Testis (tissue), 2 donors: ENCODE results near the gene ST7.

ENCODE experiments used
- POLR2A ChIP-seq: fragments of 450-650 bp; IDR thresholded peaks from one replicate; pipeline ENCODE4 v1.6.1; 2017; ENCODE audit warnings: antibody characterized with exemption, mild to moderate bottlenecking, moderate library complexity
- TF ChIP-seq, protein P1 (sequence below), 3 experiments: fragments of 450-650 bp in 2 of 3; fragments of 200-600 bp in 1 of 3; sonication (generic) in 1 of 3; IDR thresholded peaks; one replicate each; pipeline ENCODE4 v1.5.1; 2016 to 2019; ENCODE audit warnings: antibody characterized with exemption in 3 of 3, mild to moderate bottlenecking in 2 of 3, moderate library complexity in 1 of 3

DNA sequence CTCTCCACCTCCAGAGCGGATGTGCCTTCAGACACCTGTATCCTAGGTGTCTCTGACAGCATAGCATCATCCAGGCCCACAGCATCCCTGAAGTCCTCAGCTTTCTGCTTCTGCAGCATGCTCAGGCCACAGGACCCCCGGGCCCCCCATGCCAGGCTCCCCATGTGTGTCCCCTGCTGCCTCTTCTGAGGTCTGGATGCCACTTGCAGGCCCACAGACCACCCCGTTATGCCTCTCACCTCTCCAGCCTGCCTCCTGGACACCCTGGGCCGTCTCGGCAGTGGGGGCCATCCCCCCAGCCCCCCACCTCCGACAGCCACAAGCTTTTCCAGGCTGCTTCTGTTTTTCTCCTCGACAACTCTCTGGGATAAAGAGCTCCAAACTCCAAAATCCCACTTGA is 285.2 kb downstream of the ST7 start:
- TF ChIP-seq, protein P1, sequence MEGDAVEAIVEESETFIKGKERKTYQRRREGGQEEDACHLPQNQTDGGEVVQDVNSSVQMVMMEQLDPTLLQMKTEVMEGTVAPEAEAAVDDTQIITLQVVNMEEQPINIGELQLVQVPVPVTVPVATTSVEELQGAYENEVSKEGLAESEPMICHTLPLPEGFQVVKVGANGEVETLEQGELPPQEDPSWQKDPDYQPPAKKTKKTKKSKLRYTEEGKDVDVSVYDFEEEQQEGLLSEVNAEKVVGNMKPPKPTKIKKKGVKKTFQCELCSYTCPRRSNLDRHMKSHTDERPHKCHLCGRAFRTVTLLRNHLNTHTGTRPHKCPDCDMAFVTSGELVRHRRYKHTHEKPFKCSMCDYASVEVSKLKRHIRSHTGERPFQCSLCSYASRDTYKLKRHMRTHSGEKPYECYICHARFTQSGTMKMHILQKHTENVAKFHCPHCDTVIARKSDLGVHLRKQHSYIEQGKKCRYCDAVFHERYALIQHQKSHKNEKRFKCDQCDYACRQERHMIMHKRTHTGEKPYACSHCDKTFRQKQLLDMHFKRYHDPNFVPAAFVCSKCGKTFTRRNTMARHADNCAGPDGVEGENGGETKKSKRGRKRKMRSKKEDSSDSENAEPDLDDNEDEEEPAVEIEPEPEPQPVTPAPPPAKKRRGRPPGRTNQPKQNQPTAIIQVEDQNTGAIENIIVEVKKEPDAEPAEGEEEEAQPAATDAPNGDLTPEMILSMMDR (IDR thresholded peaks at IDR 0.05), result no peak
- no peak for TF ChIP-seq POLR2A
